GM12874 (cell line): Measurements from ENCODE around the gene SATB2.

ENCODE experiments used
- CTCF ChIP-seq: IDR thresholded peaks from 2 replicates; pipeline ENCODE4 v1.5.1; 2011; ENCODE audit warnings: low read depth, mild to moderate bottlenecking, control low read depth, low read length, moderate library complexity; ENCODE audit not compliant: insufficient read depth

The SATB2 gene

GRCh38 chr2:199443589-199444130 is 14.1 kb downstream of the SATB2 start:
- no peak for TF ChIP-seq CTCF

GRCh38 chr2:199442173-199442572 is 15.6 kb downstream of the SATB2 start:
- no peak for TF ChIP-seq CTCF

- no peak for TF ChIP-seq CTCF
Measured at GRCh38 chr2:199441759-199442158, 16.0 kb downstream of the SATB2 start.

GRCh38 chr2:199440118-199440517 is 17.6 kb downstream of the SATB2 start:
- TF ChIP-seq CTCF, result no peak

- TF ChIP-seq CTCF, result no peak
Measured at GRCh38 chr2:199439542-199439941, 18.2 kb downstream of the SATB2 start.

- TF ChIP-seq CTCF, result no peak
Measured at GRCh38 chr2:199439066-199439465, 18.7 kb downstream of the SATB2 start.

GRCh38 chr2:199434555-199434954 is 23.2 kb downstream of the SATB2 start:
- no peak for TF ChIP-seq CTCF
